Adrenal gland (tissue), 5 donors: ENCODE results near the gene IFIT2.

ENCODE experiments used
- CTCF ChIP-seq, 6 experiments: fragments of 450-650 bp in 4 of 6; fragments of 200-600 bp in 2 of 6; sonication (generic) in 1 of 6; IDR thresholded peaks; 1 replicate in 5 of 6; 2 replicates in 1 of 6; pipeline versions ENCODE4 v1.5.1 to v1.8.0; 2016 to 2021; ENCODE audit warnings: antibody characterized with exemption in 6 of 6, mild to moderate bottlenecking in 2 of 6, moderate library complexity in 1 of 6
- POLR2A ChIP-seq, 2 donors: fragments of 450-650 bp; IDR thresholded peaks; one replicate each; pipeline ENCODE4 v1.6.1; 2017; ENCODE audit warnings: antibody characterized with exemption in 2 of 2, mild to moderate bottlenecking in 2 of 2, moderate library complexity in 1 of 2
- donor health status: DM: no; HTN: no; CAD: no.

- no peak for TF ChIP-seq POLR2A (IDR thresholded peaks at IDR 0.05)
- TF ChIP-seq CTCF (IDR thresholded peaks at IDR 0.05) = no peak
Observed at GRCh38 chr10:89255793-89256192, 46.1 kb upstream of the IFIT2 start.
